ENCODE results near the gene SLC25A21.

SLC25A21 gene

DNA sequence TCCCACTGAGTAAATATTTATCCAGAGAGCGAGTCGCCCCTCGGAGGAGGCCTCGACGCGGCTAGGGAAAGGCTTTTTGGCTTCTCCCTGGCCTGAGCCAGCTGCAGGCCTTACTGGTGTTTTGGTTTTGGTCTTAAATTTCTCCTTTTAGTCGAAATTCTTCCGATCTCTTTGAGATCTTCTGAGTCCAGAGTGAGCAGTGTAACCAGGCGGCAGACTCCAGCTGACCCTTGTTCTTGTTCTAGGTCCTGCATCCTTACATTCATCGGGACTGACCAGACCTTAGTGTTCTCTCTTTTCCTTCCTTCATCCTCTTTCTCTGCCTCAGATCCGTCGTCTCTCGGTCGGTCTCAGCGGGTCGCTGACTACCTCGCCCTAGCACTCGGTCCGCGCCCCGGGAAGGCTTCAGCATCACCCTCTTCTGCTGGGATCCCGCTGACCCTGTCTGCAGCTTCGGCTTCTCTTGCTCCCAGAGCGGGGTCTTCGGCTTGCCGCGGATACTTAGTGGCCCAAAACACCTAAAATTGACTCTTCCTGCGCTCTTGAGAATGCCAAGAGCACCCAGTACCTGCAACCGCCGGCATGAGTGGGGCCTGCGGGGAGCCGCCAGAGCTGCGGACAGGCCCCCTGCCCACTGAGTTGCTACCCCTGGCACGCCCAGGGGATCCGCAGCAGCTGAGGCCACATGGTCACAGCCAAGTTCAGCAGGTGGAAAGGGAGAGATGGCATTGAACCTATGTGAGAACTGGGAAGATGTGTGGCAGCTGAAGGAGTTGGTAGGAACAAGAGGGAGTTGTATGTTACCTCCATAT is 513.2 kb downstream of the SLC25A21 start:
- Histone ChIP-seq H2AFZ (ENCODE audit: insufficient read depth, low read length, poor library complexity) (no peak overlapping the region), H3K9ac (ENCODE audit: low read length) (no peak overlapping the region), H3K4me2 (ENCODE audit: low read length) (no peak overlapping the region), H3K36me3 (ENCODE audit: control insufficient read depth in 1 of 2, insufficient read depth in 2 of 2, low read length in 2 of 2) (no peaks in the 10 kb centered on the region), H3K23ac (ENCODE audit: low read length) (no peak overlapping the region), H3K14ac (ENCODE audit: low read length) (no peak overlapping the region), H3K4me3 (ENCODE audit: low read depth, low read length) (no peak overlapping the region), H3K79me2 (ENCODE audit: control insufficient read depth, insufficient read depth, low read length, poor library complexity) (no peaks in the 10 kb centered on the region), H3K4me1 (ENCODE audit: control insufficient read depth in 1 of 2, insufficient read depth in 2 of 2, low read length in 2 of 2) (peaks cover 26 to 30% of the 10 kb centered on the region in 2 experiments), H3K4ac (ENCODE audit: low read depth, low read length) (no peak overlapping the region), H2AK5ac (ENCODE audit: low read length) (no peak overlapping the region), H2BK12ac (ENCODE audit: low read length) (no peak overlapping the region), H2BK120ac (ENCODE audit: insufficient read depth, low read length, poor library complexity) (no peak overlapping the region), H3K18ac (ENCODE audit: low read length) (no peak overlapping the region), H3K79me1 (ENCODE audit: low read length) (no peaks in the 10 kb centered on the region), H4K8ac (ENCODE audit: low read depth, low read length) (no peak overlapping the region), H4K91ac (ENCODE audit: low read depth, low read length) (no peak overlapping the region), H2BK5ac (ENCODE audit: low read depth, low read length, poor library complexity) (no peak overlapping the region), H3K9me3 (ENCODE audit: insufficient read depth, low read depth, low read length) (peaks cover 14% of the 10 kb centered on the region), H3K27me3 (ENCODE audit: insufficient read depth, low read length) (peaks cover 93% of the 10 kb centered on the region), H4K12ac (ENCODE audit: low read depth, low read length) (no peak overlapping the region), H3K27ac (ENCODE audit: low read depth, low read length) (no peak overlapping the region)
- DNase-seq = no peak
- WGBS (ENCODE audit: extremely low coverage, insufficient coverage, insufficient read length) = no CpG with 5 or more reads among the region's 35 CpGs

DNA sequence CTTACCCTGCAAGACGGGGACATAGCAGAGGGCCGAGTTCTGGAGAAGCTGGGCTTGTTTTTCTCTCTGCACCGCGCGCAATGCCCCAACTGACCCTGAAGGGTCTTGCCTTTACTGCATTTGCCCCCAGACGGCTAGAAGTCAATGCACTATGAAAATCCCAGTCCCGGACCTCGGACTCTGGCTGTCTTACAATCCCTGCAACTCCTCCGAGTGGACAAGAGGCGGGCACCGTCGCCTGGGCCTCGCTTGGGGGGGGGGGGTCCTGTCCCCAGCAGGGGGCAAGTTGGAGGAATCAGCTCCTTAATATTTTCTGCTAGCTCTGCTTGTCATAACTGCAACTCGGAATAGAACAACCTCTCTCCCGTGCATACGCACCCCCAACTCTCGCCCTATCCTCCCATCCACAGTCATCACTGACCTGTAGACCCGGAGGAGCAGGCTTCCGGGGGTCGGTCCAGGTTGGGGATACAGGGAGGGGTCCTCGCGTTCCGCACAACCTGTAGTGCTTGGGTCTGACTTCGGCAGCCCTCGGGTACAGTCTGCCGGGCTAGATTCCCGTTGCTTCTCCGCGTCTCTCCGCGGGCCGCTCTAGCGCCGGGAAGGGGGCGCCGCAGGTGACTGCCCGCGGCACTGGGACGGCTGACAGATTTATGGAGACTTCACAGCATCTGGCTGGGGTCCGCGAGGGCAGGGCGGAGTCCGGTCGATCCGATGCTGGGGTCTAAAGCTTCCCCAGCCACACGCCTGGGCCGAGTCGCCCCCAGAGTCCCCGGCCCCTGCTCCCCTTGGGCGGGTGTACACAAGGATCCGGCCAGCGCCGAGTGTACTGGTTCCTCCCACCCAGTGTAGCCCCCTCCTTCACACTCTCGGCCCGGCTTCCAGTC is 514.0 kb downstream of the SLC25A21 start:
- Histone ChIP-seq H2BK120ac (ENCODE audit: insufficient read depth, low read length, poor library complexity) (no peak overlapping the region), H2AK5ac (ENCODE audit: low read length) (no peak overlapping the region), H3K4me2 (ENCODE audit: low read length) (no peak overlapping the region)

DNA sequence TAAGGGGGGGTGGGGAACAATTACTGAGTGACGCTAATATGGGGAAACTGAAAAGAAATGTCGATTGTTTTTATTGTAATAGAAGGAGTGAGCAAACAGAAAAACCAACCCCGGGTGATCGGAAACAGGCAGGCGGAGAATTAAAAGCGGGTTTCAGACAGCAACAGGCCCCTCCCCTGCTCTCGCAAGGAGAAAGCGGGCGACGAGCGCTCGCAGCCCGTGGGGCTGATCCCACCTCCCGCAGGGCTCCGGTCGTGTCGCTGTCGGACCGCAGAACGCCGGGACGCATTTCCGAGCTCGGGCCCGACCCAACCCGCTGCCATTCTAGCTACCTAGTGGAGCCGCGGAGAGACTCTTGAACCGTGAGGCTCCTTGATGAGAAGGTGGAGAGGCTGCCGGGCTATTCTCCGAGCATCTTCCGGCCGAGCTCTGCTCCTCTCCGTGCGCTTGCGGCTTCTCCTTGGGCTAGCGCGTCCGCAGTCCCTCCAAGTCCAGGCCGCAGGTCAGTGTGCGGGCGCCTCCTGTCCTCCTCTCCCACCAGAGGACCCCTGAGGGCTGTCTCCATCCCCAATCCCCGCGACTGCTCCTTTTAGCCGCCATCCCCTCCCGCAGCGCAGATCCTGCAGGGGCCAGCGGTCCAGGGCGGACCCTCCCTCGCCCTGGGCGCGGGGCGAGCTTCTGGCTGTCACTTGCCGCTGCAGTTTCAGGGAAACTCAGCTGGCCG is 514.8 kb downstream of the SLC25A21 start:
- no peaks in the 10 kb centered on the region for H3K79me1 ChIP-seq (ENCODE audit: low read length)
- H3K4ac ChIP-seq (ENCODE audit: low read depth, low read length) = no peak overlapping the region
- peaks cover 87% of the 10 kb centered on the region for H3K27me3 ChIP-seq (ENCODE audit: insufficient read depth, low read length)
- no peak overlapping the region for H2BK12ac ChIP-seq (ENCODE audit: low read length)
- H3K36me3 ChIP-seq (ENCODE audit: control insufficient read depth in 1 of 2, insufficient read depth in 2 of 2, low read length in 2 of 2) = no peaks in the 10 kb centered on the region
- no peak overlapping the region for H2AK5ac ChIP-seq (ENCODE audit: low read length)
- H3K27ac ChIP-seq (ENCODE audit: low read depth, low read length) = no peak overlapping the region
- H3K23ac ChIP-seq (ENCODE audit: low read length) = no peak overlapping the region
- no peak for DNase-seq
- peaks cover 11% of the 10 kb centered on the region for H3K9me3 ChIP-seq (ENCODE audit: insufficient read depth, low read depth, low read length)
- H2BK5ac ChIP-seq (ENCODE audit: low read depth, low read length, poor library complexity) = no peak overlapping the region
- no peak overlapping the region for H3K14ac ChIP-seq (ENCODE audit: low read length)
- no peak overlapping the region for H3K18ac ChIP-seq (ENCODE audit: low read length)
- no peak overlapping the region for H4K12ac ChIP-seq (ENCODE audit: low read depth, low read length)
- H3K4me2 ChIP-seq (ENCODE audit: low read length) = peak overlapping the region; percentile 10
- no peak overlapping the region for H2BK120ac ChIP-seq (ENCODE audit: insufficient read depth, low read length, poor library complexity)
- H3K79me2 ChIP-seq (ENCODE audit: control insufficient read depth, insufficient read depth, low read length, poor library complexity) = no peaks in the 10 kb centered on the region
- no peak overlapping the region for H3K4me3 ChIP-seq (ENCODE audit: low read depth, low read length)
- H4K91ac ChIP-seq (ENCODE audit: low read depth, low read length) = no peak overlapping the region
- no peak overlapping the region for H3K9ac ChIP-seq (ENCODE audit: low read length)
- peaks cover 15 to 21% of the 10 kb centered on the region in 2 experiments for H3K4me1 ChIP-seq (ENCODE audit: control insufficient read depth in 1 of 2, insufficient read depth in 2 of 2, low read length in 2 of 2)
- WGBS (ENCODE audit: extremely low coverage, insufficient coverage, insufficient read length) = no CpG with 5 or more reads among the region's 55 CpGs
- no peak overlapping the region for H4K8ac ChIP-seq (ENCODE audit: low read depth, low read length)
- H2AFZ ChIP-seq (ENCODE audit: insufficient read depth, low read length, poor library complexity) = no peak overlapping the region

More for the DNA sequence above, 514.0 kb downstream of the SLC25A21 start:
- H3K79me1 ChIP-seq (ENCODE audit: low read length) = no peaks in the 10 kb centered on the region
- no peak for DNase-seq
- H2AFZ ChIP-seq (ENCODE audit: insufficient read depth, low read length, poor library complexity) = no peak overlapping the region
- H3K36me3 ChIP-seq (ENCODE audit: control insufficient read depth in 1 of 2, insufficient read depth in 2 of 2, low read length in 2 of 2) = no peaks in the 10 kb centered on the region
- whole genome bisulfite sequencing (ENCODE audit: extremely low coverage, insufficient coverage, insufficient read length) = no CpG with 5 or more reads among the region's 55 CpGs
- H2BK5ac ChIP-seq (ENCODE audit: low read depth, low read length, poor library complexity) = no peak overlapping the region
- no peak overlapping the region for H3K18ac ChIP-seq (ENCODE audit: low read length)
- no peak overlapping the region for H4K91ac ChIP-seq (ENCODE audit: low read depth, low read length)
- H4K12ac ChIP-seq (ENCODE audit: low read depth, low read length) = no peak overlapping the region
- H3K23ac ChIP-seq (ENCODE audit: low read length) = no peak overlapping the region
- H3K9ac ChIP-seq (ENCODE audit: low read length) = no peak overlapping the region
- no peak overlapping the region for H3K27ac ChIP-seq (ENCODE audit: low read depth, low read length)
- peaks cover 23 to 29% of the 10 kb centered on the region in 2 experiments for H3K4me1 ChIP-seq (ENCODE audit: control insufficient read depth in 1 of 2, insufficient read depth in 2 of 2, low read length in 2 of 2)
- no peak overlapping the region for H3K14ac ChIP-seq (ENCODE audit: low read length)
- H3K79me2 ChIP-seq (ENCODE audit: control insufficient read depth, insufficient read depth, low read length, poor library complexity) = no peaks in the 10 kb centered on the region
- peaks cover 89% of the 10 kb centered on the region for H3K27me3 ChIP-seq (ENCODE audit: insufficient read depth, low read length)
- no peak overlapping the region for H3K4ac ChIP-seq (ENCODE audit: low read depth, low read length)
- H3K9me3 ChIP-seq (ENCODE audit: insufficient read depth, low read depth, low read length) = peaks cover 14% of the 10 kb centered on the region
- no peak overlapping the region for H4K8ac ChIP-seq (ENCODE audit: low read depth, low read length)
- no peak overlapping the region for H3K4me3 ChIP-seq (ENCODE audit: low read depth, low read length)
- H2BK12ac ChIP-seq (ENCODE audit: low read length) = no peak overlapping the region

DNA sequence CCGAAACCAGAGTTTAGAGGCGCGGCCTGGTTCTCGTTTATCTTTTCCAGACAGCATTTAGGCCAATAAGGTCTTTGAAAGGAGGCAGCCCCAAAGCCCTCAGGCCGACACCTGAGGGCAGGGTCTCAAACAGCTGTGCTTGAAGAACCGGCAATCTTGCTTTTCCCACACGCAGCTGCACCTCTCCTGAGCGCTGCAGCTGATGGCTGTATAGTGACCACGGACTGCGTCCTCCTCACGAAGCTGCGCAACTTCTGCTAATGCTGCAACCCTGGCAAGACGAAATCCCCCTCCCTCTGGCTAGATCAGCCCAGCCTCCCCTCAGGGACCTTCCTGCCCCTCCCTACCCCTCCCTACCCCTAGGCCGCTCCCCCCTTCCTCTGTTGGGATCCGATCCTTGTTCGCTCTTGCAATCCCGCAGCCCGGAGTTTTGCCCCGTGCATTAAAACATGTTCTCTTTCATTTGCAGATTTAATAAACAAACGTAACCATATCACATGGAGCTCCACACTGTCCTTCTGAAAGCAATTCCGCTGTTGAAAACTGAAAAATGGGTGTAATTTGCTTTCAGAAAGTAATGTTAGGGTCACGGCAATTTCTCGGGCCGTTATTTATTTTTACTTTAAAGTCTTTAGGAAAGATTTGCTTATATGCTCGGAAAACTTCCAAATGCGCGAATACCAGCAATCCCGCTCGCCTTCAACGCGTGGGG is 515.6 kb downstream of the SLC25A21 start:
- no peak overlapping the region for H3K4me3 ChIP-seq (ENCODE audit: low read depth, low read length)
- H3K79me2 ChIP-seq (ENCODE audit: control insufficient read depth, insufficient read depth, low read length, poor library complexity) = no peaks in the 10 kb centered on the region
- H3K27me3 ChIP-seq (ENCODE audit: insufficient read depth, low read length) = peaks cover 82% of the 10 kb centered on the region
- no peak overlapping the region for H3K18ac ChIP-seq (ENCODE audit: low read length)
- no peaks in the 10 kb centered on the region for H3K36me3 ChIP-seq (ENCODE audit: control insufficient read depth in 1 of 2, insufficient read depth in 2 of 2, low read length in 2 of 2)
- no peak overlapping the region for H3K23ac ChIP-seq (ENCODE audit: low read length)
- WGBS (ENCODE audit: extremely low coverage, insufficient coverage, insufficient read length) = no CpG with 5 or more reads among the region's 31 CpGs
- no peak overlapping the region for H3K4me2 ChIP-seq (ENCODE audit: low read length)
- H2BK5ac ChIP-seq (ENCODE audit: low read depth, low read length, poor library complexity) = no peak overlapping the region
- no peak overlapping the region for H3K4ac ChIP-seq (ENCODE audit: low read depth, low read length)
- H3K9ac ChIP-seq (ENCODE audit: low read length) = no peak overlapping the region
- no peaks in the 10 kb centered on the region for H3K79me1 ChIP-seq (ENCODE audit: low read length)
- H2BK120ac ChIP-seq (ENCODE audit: insufficient read depth, low read length, poor library complexity) = no peak overlapping the region
- peaks cover 13 to 18% of the 10 kb centered on the region in 2 experiments for H3K4me1 ChIP-seq (ENCODE audit: control insufficient read depth in 1 of 2, insufficient read depth in 2 of 2, low read length in 2 of 2)
- H3K9me3 ChIP-seq (ENCODE audit: insufficient read depth, low read depth, low read length) = peaks cover 10% of the 10 kb centered on the region
- H3K14ac ChIP-seq (ENCODE audit: low read length) = no peak overlapping the region
- no peak overlapping the region for H2AK5ac ChIP-seq (ENCODE audit: low read length)
- no peak overlapping the region for H4K91ac ChIP-seq (ENCODE audit: low read depth, low read length)
- H2AFZ ChIP-seq (ENCODE audit: insufficient read depth, low read length, poor library complexity) = no peak overlapping the region
- H2BK12ac ChIP-seq (ENCODE audit: low read length) = no peak overlapping the region
- H4K12ac ChIP-seq (ENCODE audit: low read depth, low read length) = no peak overlapping the region
- no peak for DNase-seq
- no peak overlapping the region for H3K27ac ChIP-seq (ENCODE audit: low read depth, low read length)
- H4K8ac ChIP-seq (ENCODE audit: low read depth, low read length) = no peak overlapping the region
